Measurements from ENCODE around the gene NETO2.
A peak's percentile ranks its signal among the peaks of the same experiment; 100 is the strongest.

The NETO2 gene

DNA sequence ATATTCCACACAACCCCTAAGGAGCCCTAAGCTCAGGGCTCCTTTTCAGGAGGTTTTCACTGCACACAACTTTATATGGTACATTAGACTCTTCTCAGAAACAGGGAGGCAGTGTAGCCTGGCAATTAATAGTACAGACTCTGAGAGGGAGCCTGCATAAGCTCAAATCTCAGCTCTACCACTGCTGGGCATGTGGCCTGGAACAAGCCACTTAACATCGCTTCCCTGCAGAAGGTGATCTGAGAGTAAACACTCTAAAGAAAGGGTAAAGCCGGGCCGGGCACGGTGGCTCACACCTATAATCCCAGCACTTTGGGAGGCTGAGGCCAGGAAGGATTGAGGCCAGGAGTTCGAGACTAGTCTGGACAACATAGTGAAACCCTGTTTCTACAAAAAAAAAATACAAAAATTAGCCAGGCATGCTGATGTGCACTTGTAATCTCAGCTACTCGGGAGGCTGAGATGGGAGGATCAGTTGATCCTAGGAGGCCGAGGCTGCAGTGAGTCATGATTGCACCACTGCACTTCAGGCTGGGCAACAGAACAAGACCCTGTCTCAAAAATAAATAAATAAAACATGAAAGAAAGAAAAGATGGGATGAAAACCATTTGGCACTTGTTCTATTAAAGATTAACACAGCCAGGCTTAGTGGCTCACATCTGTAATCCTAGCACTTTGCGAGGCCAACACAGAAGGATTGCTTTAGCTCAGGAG is 99.6 kb downstream of the NETO2 start:
- DNase-seq = no peak

DNA sequence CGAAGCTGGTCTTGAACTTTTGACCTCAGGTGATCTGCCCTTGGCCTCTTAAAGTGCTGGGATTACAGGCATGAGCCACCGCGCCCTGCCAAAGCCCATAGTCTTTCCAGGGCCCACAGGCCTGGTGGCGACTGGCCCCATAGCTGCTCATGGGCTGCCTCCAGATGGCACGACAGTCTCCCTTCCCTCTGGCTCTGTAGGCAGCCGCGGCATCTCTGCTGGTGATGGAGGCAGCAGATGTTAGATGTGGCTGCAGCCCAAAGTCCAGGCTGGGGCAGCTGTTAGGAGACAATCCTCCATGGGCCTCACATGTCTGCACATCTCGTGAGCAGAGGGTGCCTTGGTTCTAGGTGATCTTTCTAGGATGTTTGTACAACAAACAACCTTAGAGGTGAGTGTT is 100.5 kb downstream of the NETO2 start:
- DNase-seq = no peak

GRCh38 chr16:47037746-47038458 is 105.8 kb downstream of the NETO2 start:
- peak; percentile 87 for DNase-seq

GRCh38 chr16:47037396-47037745 is 106.4 kb downstream of the NETO2 start:
- DNase-seq = no peak

DNA sequence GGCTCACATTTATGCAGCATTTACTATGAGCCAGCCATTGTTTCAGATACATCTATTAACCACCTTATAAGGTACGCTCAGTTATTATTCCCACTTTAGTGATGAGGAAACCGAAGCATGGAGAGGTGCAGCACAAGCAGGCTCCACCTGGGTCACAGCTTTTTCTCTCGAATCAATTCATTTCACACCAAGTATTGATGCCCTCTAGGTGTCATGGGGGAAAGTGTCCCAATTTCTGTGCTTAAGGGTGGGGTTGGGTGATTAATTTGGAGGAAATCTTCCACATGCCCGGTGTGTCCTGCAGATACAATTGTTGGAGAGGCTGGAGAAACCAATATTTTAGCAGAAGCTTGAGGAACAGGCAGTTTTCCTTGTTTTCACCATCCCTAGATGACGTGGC is 107.5 kb downstream of the NETO2 start:
- DNase-seq = no peak

DNA sequence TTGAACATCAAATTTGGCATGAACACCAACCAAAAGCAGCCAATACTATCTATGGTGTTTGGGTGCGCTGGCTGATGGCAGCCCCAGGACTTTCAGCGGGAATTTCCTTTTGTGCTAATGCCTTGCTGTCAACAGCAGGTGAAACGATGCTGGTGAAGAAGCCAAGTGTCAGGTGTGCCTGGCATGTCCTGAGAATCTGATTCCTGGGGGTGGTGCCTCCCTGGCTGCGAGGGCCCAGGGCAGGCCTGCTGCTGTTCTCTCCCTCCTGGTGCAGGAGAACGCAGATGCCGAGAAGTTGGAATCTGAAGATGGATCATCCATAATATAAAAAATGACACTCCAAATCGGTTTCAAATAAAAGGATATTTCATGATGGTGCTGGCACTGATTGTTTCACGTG is 108.3 kb downstream of the NETO2 start:
- DNase-seq = no peak

DNA sequence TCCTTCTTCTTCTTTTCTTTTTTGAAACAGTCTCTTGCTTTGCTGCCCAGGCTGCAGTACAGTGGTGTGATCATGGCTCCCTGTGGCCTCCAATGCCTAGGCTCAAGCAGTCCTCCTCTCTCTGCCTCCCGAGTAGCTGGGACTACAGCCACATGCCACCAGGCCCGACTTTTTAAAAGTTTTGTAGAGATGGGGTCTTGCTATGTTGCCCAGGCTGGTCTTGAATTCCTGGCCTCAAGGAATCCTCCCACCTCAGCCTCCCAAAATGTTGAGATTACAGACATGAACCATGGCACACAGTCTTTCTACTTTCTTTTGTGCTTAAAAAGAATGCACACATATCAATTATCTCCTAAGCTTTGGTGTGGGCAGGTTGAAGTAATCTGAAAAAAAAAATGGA is 109.3 kb downstream of the NETO2 start:
- no peak for DNase-seq

- no peak for DNase-seq
These were observed 110.6 kb downstream of the NETO2 start for GRCh38 chr16:47033176-47033575.

GRCh38 chr16:47029724-47030123 is 114.0 kb downstream of the NETO2 start:
- no peak for DNase-seq

GRCh38 chr16:47028767-47029377 is 114.9 kb downstream of the NETO2 start:
- no peak for DNase-seq
